ENCODE data around the gene TOM1L2.

Gene TOM1L2

DNA sequence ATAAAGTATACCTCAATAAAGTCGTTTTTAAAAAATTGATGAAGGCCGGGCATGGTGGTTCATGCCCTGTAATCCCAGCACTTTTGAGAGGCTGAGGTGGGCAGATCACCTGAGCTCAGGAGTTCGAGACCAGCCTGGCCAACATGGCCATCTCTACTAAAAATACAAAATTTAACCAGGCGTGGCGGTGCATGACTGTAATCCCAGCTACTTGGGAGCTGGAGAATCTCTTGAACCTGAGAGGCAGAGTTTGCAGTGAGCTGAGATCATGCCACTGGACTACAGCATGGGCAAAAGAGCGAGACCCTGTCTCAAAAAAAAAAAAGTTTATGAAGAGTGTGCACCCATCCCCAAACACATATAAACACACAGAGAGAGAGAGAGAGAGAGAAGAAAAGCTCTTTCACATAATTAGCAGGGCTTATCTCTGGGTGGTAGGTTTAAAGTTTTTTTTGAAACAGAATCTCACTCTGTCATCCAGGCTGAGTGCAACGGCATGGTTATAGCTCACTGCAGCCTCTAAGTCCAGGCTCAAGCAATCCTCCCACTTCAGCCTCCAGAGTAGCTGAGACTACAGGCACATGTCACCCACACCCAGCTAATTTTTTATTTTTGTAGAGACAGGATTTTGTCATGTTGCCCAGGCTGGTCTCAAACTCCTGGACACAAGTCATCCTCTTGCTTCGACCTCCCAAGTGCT lies 138.4 kb downstream of the TOM1L2 start:
- TF ChIP-seq, protein P1, sequence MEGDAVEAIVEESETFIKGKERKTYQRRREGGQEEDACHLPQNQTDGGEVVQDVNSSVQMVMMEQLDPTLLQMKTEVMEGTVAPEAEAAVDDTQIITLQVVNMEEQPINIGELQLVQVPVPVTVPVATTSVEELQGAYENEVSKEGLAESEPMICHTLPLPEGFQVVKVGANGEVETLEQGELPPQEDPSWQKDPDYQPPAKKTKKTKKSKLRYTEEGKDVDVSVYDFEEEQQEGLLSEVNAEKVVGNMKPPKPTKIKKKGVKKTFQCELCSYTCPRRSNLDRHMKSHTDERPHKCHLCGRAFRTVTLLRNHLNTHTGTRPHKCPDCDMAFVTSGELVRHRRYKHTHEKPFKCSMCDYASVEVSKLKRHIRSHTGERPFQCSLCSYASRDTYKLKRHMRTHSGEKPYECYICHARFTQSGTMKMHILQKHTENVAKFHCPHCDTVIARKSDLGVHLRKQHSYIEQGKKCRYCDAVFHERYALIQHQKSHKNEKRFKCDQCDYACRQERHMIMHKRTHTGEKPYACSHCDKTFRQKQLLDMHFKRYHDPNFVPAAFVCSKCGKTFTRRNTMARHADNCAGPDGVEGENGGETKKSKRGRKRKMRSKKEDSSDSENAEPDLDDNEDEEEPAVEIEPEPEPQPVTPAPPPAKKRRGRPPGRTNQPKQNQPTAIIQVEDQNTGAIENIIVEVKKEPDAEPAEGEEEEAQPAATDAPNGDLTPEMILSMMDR (IDR thresholded peaks at IDR 0.05) = no peak

DNA sequence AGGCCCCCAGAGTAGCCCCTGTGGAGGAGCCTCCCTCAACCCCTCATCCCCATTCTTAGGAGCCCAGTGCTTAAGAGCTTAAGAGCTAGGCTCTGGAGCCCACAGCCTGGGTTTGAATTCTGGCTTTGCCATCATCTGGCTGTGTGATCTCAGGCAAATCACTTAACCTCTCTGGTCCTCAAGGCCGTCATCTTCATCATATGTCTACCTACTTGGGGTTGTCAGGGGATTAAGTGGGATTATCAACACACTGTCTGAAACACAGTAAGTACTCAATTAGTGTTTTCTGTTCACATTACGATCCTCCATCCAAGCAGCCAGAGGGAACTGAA lies 140.2 kb downstream of the TOM1L2 start:
- TF ChIP-seq, protein P1 (IDR thresholded peaks at IDR 0.05) = no peak

- TF ChIP-seq, protein P1 (IDR thresholded peaks at IDR 0.05) = no peak
Observed at GRCh38 chr17:17831208-17832031, 140.8 kb downstream of the TOM1L2 start.

DNA sequence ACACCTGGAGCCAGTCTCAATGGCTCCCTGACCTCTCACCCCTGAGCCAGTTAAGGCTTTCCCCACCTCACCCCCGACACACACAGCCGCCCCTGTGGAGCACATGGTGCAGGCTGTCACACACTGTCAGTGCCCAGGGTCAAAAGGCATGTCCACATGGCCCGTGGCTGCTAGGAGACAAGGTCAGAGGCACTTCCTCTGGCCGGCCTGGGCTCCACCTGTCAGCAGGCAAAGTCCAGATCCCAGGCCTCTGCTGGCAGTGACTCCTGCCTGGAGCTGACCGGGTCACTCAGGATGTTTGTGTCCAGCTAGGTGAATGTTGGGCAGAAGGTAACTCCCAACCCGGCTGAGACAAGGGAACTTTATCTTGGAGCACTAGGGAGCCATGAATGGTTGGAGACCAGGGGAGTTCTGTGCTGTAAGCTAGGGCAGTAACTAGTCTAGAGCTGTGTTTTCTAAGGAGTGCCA lies 141.4 kb downstream of the TOM1L2 start:
- TF ChIP-seq, protein P1 (IDR thresholded peaks at IDR 0.05) = no peak

- TF ChIP-seq, protein P1 (IDR thresholded peaks at IDR 0.05) = no peak
Observed at GRCh38 chr17:17830269-17830567, 142.0 kb downstream of the TOM1L2 start.

DNA sequence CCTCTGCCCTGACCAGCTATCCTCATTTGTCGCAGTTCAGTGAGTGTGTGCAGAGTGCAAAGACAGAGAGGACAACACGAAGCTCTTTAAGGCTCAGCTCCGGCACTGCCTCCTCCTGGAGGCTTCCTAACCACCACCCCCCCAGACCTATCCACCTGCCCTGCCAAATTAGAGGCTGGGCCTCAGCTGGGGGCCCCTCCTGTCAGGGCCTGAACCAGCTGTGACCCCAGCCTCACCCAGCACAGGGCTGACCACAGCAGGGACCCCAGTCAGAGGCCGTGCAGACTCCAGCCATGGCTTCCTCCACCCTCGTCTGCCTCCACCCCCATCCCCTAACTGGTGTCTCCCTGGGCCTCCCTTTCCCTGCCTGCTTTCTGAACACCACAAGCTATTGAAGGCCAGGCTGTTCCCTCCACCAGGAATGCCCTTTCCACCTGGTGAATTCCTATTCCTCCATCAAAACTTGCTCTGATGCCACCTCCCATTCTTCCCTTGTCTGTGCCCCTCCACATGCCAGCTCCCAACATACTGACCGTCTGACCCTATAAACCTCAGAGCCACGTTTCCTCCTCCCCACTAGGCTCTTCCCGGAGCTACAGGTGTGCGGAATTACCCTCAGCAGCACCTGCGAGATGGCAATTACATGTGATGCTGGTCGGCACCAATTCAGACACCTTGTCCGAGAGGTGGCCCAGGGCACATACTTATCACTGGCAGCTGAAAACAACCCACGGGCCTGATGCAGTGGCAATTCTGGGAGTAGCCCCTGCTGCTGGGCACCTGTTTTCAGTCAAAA lies 144.2 kb downstream of the TOM1L2 start:
- TF ChIP-seq, protein P1 (IDR thresholded peaks at IDR 0.05) = no peak

DNA sequence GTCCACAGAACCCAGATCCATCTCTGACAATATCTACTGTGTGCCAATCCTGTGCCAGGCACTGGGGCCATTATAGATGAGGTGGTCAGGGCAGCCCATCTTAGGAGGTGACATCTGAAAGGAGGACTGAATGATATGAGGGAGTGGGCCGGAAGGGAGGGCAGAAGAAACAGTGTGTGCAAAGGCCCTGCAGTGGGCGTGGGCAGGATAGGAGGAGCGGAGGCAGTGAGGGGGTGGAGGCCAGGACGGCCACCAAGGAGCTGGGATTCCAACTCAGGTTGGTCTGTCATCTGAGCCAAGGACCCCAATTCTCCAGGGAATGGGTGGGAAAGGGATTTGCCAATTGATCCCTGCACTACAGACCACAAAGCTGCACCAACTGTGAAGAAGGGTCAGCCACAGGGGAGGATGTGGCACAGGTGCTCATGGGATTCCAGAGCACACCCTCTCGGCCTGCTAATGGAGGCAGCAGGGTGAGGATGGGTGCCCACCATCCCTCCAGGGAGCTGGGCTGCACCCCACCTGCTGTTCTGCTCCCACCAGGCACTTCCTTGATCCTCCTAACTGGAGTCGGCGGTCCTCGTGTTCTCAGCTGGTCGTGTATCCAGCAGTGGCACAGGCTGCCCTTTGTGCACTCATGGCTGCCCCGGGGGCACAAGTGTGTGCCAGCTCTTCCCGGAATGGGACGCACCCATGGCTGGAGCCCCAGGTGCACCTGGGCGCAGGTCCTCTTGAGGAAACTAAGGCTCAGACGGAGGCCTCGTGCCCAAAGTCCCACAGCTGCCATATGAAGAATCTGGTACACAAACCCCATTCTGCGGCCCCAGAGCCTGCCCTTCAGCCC lies 145.0 kb downstream of the TOM1L2 start:
- TF ChIP-seq, protein P1 (IDR thresholded peaks at IDR 0.05) = no peak

All from LNCAP (cell line).